Stomach (tissue), 4 donors: ENCODE measurements around the gene HELZ2.

Experiments
- CTCF ChIP-seq, 7 experiments: fragments of 450-650 bp in 4 of 7; fragments of 200-600 bp in 3 of 7; sonication (generic) in 3 of 7; IDR thresholded peaks; one replicate each; pipeline ENCODE4 v1.5.1; 2016 to 2019; ENCODE audit warnings: antibody characterized with exemption in 7 of 7, control low read depth in 2 of 7, mild to moderate bottlenecking in 1 of 7
- POLR2A ChIP-seq, 4 donors: fragments of 450-650 bp; IDR thresholded peaks; one replicate each; pipeline ENCODE4 v1.6.1; 2016; ENCODE audit warnings: antibody characterized with exemption in 4 of 4, control low read depth in 2 of 4, mild to moderate bottlenecking in 1 of 4, moderate library complexity in 1 of 4
- POLR2AphosphoS5 ChIP-seq, 3 donors: sonication (generic); formaldehyde crosslinking; IDR thresholded peaks; one replicate each; pipeline ENCODE4 v1.6.1; 2016; ENCODE audit warnings: antibody characterized with exemption in 3 of 3

DNA sequence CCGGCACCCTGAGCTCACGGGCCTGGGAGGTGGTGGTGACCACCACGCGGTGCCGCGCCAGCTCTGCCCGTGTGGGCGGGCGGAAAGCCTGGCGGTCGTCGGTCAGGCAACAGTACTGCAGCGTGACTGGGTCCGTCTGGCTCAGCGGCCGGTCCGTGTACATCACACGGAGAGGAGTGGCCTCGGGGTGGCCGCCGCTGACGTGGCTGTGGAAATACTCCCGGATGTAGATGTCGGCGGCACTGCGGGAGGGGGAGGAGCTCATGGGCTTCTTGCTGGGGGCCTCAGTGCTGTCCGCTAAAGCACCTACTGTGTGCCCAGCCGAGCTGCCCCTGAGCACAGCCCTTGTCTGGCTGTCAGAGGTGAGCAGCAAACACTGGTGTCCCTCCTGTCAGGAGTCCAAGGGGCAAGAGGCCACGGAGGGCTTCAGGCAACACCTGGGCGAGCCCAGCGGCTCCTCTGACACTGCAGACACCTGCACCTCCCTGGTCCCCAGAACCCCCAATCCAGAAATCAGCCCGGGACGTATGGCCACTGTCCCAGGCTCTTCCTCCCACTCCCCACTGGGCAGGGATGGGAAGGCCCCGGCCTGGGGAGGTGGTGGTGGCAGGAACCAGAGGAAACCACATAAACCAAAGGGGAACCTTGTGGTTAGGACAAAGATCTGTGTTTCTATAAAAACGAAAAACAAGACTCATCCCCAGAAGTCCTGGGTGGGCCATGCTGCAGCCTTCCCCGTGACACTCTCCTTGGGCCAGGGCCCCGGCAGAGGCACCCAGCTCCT lies 6.5 kb downstream of the HELZ2 start:
- TF ChIP-seq CTCF (IDR thresholded peaks at IDR 0.05) (no peak), POLR2A (IDR thresholded peaks at IDR 0.05) (no peak), POLR2AphosphoS5 (IDR thresholded peaks at IDR 0.05) (no peak)
